Adipose tissue (tissue), 3 donors: Measurements from ENCODE around the gene VAT1L. TPM values are rescaled to one million over a fixed set of nuclear protein-coding genes. Genes with fewer than 3 reads are reported as not detected.

Experiments
- H3K27ac ChIP-seq: one replicate; pipeline ENCODE4 v1.5.1; 2013; ENCODE audit warnings: low read depth, low read length
- WGBS, 3 donors: extraction: QIAGEN DNeasy Blood & Tissue Kit; methylation state at CpG; one replicate each; pipeline ENCODE4 v1.1.7; 2013; 5-methylcytosine and 5-hydroxymethylcytosine counted together
- polyA plus RNA-seq, 3 donors: library from polyadenylated mRNA; stranded (reverse); fragments of 200-250 nt; gene quantifications; one replicate each; pipeline ENCODE4 v1.2.3, GENCODE V29; 2013
- donor health status: healthy with polysubstance abuse.
- donor health status: Bipolar disorder and iron deficiency.
- donor health status: healthy.

VAT1L gene
- polyA plus RNA-seq, 3 donors: 0.22 to 1.1 (median 1.0) TPM

GRCh38 chr16:77856438-77857160, 68.2 kb downstream of the VAT1L start:
- 63 to 68% (median 65%) methylated on average over 11 of the region's 11 CpGs for WGBS, 3 donors
- H3K27ac ChIP-seq: no peak overlapping the region

GRCh38 chr16:77858060-77858459, 69.7 kb downstream of the VAT1L start:
- whole genome bisulfite sequencing, 3 donors: 83 to 86% (median 83%) methylated on average over 6 of the region's 6 CpGs

GRCh38 chr16:77859493-77860232, 71.3 kb downstream of the VAT1L start:
- WGBS, 3 donors: 85 to 90% (median 86%) methylated on average over 11 of the region's 11 CpGs

More at GRCh38 chr16:77858060-77858459, 69.7 kb downstream of the VAT1L start:
- no peak overlapping the region for H3K27ac ChIP-seq

GRCh38 chr16:77860953-77861352, 72.6 kb downstream of the VAT1L start:
- 84 to 88% (median 84%) methylated on average over 3 of the region's 3 CpGs for WGBS, 3 donors
- H3K27ac ChIP-seq: no peak overlapping the region

More at GRCh38 chr16:77859493-77860232, 71.3 kb downstream of the VAT1L start:
- no peak overlapping the region for H3K27ac ChIP-seq

- 26 to 56% (median 52%) methylated on average over 5 of the region's 5 CpGs for WGBS, 3 donors
Observed at GRCh38 chr16:77863250-77863649, 74.9 kb downstream of the VAT1L start.

GRCh38 chr16:77866752-77867151, 78.4 kb downstream of the VAT1L start:
- WGBS, 3 donors: 31 to 80% (median 76%) methylated on average over 8 of the region's 8 CpGs
- H3K27ac ChIP-seq: no peak overlapping the region

More at GRCh38 chr16:77863250-77863649, 74.9 kb downstream of the VAT1L start:
- no peak overlapping the region for H3K27ac ChIP-seq

- 84 to 93% (median 89%) methylated on average over 2 of the region's 2 CpGs for WGBS, 3 donors
- H3K27ac ChIP-seq: no peak overlapping the region
Observed at GRCh38 chr16:77868052-77868451, 79.7 kb downstream of the VAT1L start.

GRCh38 chr16:77868478-77868877, 80.1 kb downstream of the VAT1L start:
- 78 to 87% (median 86%) methylated on average over 5 of the region's 5 CpGs for WGBS, 3 donors
- H3K27ac ChIP-seq: no peak overlapping the region

- H3K27ac ChIP-seq: no peak overlapping the region
- WGBS, 3 donors: 50 to 64% (median 58%) methylated on average over 13 of the region's 13 CpGs
Observed at GRCh38 chr16:77869997-77870813, 81.8 kb downstream of the VAT1L start.

- H3K27ac ChIP-seq: no peak overlapping the region
- WGBS, 3 donors: 93 to 100% (median 100%) methylated on average over 1 of the region's 1 CpG
Observed at GRCh38 chr16:77871932-77872331, 83.6 kb downstream of the VAT1L start.

GRCh38 chr16:77873066-77873465, 84.7 kb downstream of the VAT1L start:
- WGBS, 3 donors: 67 to 90% (median 76%) methylated on average over 3 of the region's 3 CpGs
- no peak overlapping the region for H3K27ac ChIP-seq

- no peak overlapping the region for H3K27ac ChIP-seq
- WGBS, 3 donors: 81 to 100% (median 100%) methylated on average over 1 of the region's 1 CpG
Observed at GRCh38 chr16:77874347-77874746, 86.0 kb downstream of the VAT1L start.

- 75 to 85% (median 78%) methylated on average over 2 of the region's 2 CpGs for WGBS, 3 donors
- no peak overlapping the region for H3K27ac ChIP-seq
Observed at GRCh38 chr16:77876776-77877175, 88.4 kb downstream of the VAT1L start.

- 76 to 80% (median 77%) methylated on average over 7 of the region's 7 CpGs for WGBS, 3 donors
Observed at GRCh38 chr16:77877712-77878347, 89.5 kb downstream of the VAT1L start.

GRCh38 chr16:77881355-77882030, 93.1 kb downstream of the VAT1L start:
- WGBS, 3 donors: 61 to 72% (median 69%) methylated on average over 2 of the region's 2 CpGs
- H3K27ac ChIP-seq: no peak overlapping the region

More at GRCh38 chr16:77877712-77878347, 89.5 kb downstream of the VAT1L start:
- no peak overlapping the region for H3K27ac ChIP-seq

GRCh38 chr16:77882358-77882757, 94.0 kb downstream of the VAT1L start:
- WGBS, 3 donors: 73 to 93% (median 88%) methylated on average over 1 of the region's 1 CpG
- H3K27ac ChIP-seq: no peak overlapping the region

GRCh38 chr16:77885571-77886295, 97.4 kb downstream of the VAT1L start:
- H3K27ac ChIP-seq: no peak overlapping the region
- WGBS, 3 donors: 63 to 74% (median 69%) methylated on average over 6 of the region's 6 CpGs
